Measurements from ENCODE around the gene WNT5B. TPM values are rescaled to one million over a fixed set of nuclear protein-coding genes. Genes with fewer than 3 reads are reported as not detected.

The WNT5B gene
- total RNA-seq (2022; extraction: Qiagen RNA extraction; ENCODE audit: low read depth) = 1.3 to 2.3 TPM (median 2.1 TPM) in 5 replicates

DNA sequence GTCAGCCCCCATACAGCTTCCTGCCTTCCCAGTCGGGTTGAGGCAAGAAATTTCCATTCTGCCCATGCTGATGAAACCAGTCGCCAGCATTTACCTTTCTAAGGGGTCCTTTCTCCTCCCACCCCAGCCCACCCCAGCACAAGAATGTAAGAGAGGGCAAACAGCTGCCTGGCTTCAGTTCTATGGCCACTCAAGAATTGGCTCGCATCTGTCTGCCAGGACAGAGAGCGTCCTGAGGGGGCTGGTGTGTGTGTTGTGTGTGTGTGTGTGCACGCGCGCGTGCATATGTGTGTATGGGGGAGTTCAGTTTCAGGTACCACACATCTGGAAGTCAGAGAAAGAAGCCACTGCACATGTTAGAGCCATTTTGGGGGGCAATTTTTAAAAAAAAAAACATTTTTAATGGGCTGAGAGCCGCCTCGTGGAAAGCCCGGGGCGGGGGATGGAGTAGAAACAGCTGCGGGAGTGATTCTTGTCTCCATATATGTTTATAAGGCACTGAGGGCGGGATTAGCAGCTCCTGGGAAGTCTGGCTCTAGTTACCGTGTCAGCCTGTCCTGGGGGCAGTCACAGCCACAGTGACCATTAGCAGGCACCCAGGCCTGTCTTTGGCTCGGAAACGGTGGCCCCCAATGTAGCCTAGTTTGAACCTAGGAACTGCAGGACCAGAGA lies at the start of gene WNT5B:
WNT5B (plus strand) TSS at position 566 of the 672 bp plus-strand sequence. CDS start 2,124 bp downstream, outside the sequence.

DNA sequence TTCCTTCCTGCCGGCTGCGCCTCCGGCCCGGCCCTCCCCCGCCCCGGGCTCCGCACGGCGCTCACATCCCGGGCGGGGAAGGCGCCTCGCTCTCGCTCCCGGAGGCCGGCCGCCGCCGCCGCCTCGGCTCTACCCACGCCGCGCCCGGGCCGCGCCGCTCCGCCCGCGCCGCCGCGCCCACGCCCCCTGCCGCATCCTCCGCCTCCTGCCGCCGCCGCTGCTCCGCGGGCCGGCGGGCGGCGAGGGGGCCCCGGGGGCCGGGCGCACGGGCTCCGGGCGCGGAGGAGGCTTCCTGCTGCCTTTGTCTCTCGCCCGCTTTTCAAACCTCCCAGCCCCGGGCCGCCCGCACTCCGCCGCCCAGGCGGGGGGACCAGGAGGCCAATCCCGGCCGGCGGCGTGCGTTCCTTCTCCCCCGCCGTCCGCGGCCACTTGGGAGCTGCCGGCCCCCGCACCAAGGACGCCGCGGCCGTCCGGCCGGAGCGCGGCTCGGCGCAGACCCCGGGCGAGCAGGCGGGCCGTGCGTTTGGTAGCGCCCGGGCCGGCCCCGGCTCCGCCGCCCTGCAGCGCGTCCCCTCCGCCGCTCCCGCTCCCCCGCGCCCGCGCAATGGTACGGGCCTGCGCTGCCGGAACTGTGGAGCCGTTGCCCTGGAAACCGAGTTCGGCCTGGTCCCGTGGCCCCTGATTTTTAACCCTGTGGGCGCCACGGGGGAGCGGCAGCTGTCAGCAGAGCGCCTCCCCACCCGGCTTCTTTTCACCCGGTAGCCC lies 34.6 kb upstream of the WNT5B start, which contains the start of gene FBXL14:
FBXL14 (minus strand) TSS at position 321 of the 765 bp plus-strand sequence. CDS start 515 bp downstream, outside the sequence.

DNA sequence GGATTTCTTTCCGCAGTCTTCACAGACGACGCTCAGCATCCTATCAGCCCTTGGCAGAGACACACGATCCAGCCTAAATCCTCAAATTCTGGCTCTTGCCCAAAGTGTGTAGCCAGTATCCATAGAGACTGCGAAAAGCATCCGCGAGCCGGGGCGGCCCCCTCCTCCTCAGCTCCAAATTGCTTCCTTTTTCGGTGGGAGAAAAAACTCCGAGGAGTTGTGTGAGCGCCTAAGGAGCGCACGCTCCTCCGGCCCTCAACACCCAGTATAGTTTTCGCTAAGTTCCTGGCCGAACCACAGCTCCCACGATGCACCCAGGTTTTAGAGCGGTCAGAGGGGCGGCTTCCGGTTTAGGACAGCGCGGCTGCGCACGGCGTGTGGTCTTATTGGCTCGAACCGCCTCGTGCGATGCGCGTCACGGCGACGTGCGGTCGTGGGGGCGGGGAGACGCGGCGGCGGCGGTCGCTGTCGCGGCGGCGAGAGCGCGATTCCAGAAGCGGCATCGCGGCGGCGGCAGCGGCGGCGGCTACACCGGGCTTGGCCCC lies 61.6 kb downstream of the WNT5B start, which contains the start of gene ADIPOR2:
ADIPOR2 (plus strand) TSS at position 493 of the 545 bp plus-strand sequence. CDS start 63,274 bp downstream, outside the sequence.

Other genes with a start within 250 kb of the WNT5B start
- gene FBXL14, start 34.6 kb upstream of the WNT5B start, total RNA-seq (2022; extraction: Qiagen RNA extraction; ENCODE audit: low read depth) = 7.9 to 13.4 TPM (median 12.7 TPM) in 5 replicates
- 47.3 to 55.1 TPM (median 52.1 TPM) in 5 replicates for gene ADIPOR2, start 61.8 kb downstream of the WNT5B start, total RNA-seq (2022; extraction: Qiagen RNA extraction; ENCODE audit: low read depth)
- gene LRTM2, start 191.3 kb downstream of the WNT5B start, total RNA-seq (2022; extraction: Qiagen RNA extraction; ENCODE audit: low read depth) = not detected in 5 replicates

Measured in A549 treated with RU486 at 1 μM for 4 hours (cell line).